Thyroid gland (tissue), 4 donors: ENCODE data around the gene SOCS1. TPM values are rescaled to one million over a fixed set of nuclear protein-coding genes. Genes with fewer than 3 reads are reported as not detected.

Experiments used
- DNase-seq, 2 donors: peaks; one replicate each; pipeline ENCODE4 v3.0.0-alpha.2; 2019
- H3K27ac ChIP-seq, 3 donors: fragments of 200-600 bp; sonication (generic); 1 replicate in 2 of 3; 2 replicates in 1 of 3; pipeline ENCODE4 v1.5.1; 2016 to 2019; ENCODE audit warnings: mild to moderate bottlenecking in 1 of 3, moderate library complexity in 1 of 3
- H3K27me3 ChIP-seq: fragments of 200-600 bp; sonication (generic); one replicate; pipeline ENCODE4 v1.5.1; 2019
- H3K36me3 ChIP-seq, 2 donors: fragments of 200-600 bp; sonication (generic); one replicate each; pipeline ENCODE4 v1.5.1; 2016 to 2019
- H3K4me1 ChIP-seq, 2 donors: fragments of 200-600 bp; sonication (generic); one replicate each; pipeline ENCODE4 v1.5.1; 2017 to 2019
- H3K4me3 ChIP-seq, 3 donors: fragments of 200-600 bp; sonication (generic); replicated peaks in 1 of 3; 1 replicate in 2 of 3; 2 replicates in 1 of 3; pipeline ENCODE4 v1.5.1; 2016; ENCODE audit warnings: mild to moderate bottlenecking in 1 of 3
- H3K9me3 ChIP-seq: fragments of 200-600 bp; sonication (generic); one replicate; pipeline ENCODE4 v1.5.1; 2017
- POLR2A ChIP-seq, 2 donors: fragments of 450-650 bp; IDR thresholded peaks; one replicate each; pipeline ENCODE4 v1.6.1; 2017; ENCODE audit warnings: antibody characterized with exemption in 2 of 2, mild to moderate bottlenecking in 2 of 2, moderate library complexity in 1 of 2
- WGBS, 2 donors: methylation state at CpG; one replicate each; pipeline ENCODE4 v1.1.5; 2017; 5-methylcytosine and 5-hydroxymethylcytosine counted together
- intact Hi-C: fragments of 100-400 bp; cut with DNase I; formaldehyde crosslinking; loops from one replicate; pipeline ENCODE4 v1.15.1; 2023
- total RNA-seq, 4 donors: library from RNA; depleted of rRNA; stranded (reverse); fragments of >200 nt; gene quantifications; one replicate each; pipeline ENCODE4 v1.2.3, GENCODE V29; 2016
- TF ChIP-seq, protein P1 (sequence below), 6 experiments: fragments of 200-600 bp in 3 of 6; fragments of 450-650 bp in 3 of 6; sonication (generic) in 3 of 6; IDR thresholded peaks; one replicate each; pipeline ENCODE4 v1.5.1; 2016 to 2019; ENCODE audit warnings: antibody characterized with exemption in 6 of 6, mild to moderate bottlenecking in 2 of 6, inconsistent platforms in 1 of 6, moderate library complexity in 1 of 6

The SOCS1 gene, protein sequence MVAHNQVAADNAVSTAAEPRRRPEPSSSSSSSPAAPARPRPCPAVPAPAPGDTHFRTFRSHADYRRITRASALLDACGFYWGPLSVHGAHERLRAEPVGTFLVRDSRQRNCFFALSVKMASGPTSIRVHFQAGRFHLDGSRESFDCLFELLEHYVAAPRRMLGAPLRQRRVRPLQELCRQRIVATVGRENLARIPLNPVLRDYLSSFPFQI
- 10 to 100 TPM in 1 of 4 donors, 1 to 10 TPM in 3; 2.4 to 11.3 (median 6.2) TPM for total RNA-seq

DNA sequence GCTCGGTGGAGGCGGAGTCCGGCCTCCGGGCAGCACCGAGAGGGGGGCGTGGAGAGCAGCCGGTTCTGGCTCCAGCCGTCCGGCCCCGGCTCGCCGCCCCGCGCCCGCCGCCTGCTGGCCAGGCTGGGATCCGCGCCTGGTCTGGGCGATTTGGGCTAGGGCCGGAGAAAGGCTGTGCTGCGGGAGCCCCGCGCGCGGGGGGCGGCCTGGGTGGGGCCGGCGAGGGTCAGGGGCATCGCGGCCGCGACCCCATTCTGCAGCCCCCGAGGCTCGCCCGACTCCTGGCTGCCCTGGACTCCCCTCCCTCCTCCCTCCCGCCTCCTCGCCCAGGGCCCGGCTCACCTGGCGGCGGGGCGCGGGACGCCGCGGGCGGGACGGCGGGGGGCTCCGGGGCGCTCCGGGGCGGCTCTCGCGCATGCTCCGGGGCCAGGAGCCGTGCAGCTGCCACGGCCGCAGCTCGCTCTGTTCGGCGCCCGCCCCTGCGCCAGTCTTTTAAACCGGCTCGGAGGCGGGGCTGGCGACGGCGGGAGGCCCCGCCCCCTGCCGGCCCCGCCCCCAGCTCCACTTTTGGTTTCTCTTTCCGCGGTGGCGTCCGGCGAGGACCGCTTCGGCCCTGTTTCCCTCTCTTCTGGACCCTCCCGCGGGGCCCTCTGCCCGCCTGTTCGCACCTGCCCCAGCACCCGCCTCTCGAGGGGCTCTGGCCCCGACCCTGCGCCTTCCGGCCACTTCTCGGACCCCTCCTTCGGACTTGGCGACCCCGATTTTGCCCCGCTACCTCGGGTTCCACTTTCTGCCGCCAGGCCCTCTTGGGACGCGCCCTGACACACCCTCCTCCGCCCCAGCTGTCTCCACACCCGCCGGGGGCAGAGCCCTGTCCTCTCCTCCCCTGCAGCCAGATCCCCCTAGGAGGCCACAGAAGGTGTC is at the start of gene SOCS1:
Gene SOCS1, minus strand, starts transcription at position 468 of the 924 bp plus-strand sequence. CDS start 726 bp downstream, outside the sequence.
- H3K4me3 ChIP-seq = peak within 1 kb of the TSS; percentile 83 to 88 (median 83)
- DNase-seq = peak; percentile 84 to 85
- H3K4me1 ChIP-seq = peaks cover 18 to 36% of the 10 kb centered on the region in 2 donors
- H3K27me3 ChIP-seq = no peaks in the 10 kb centered on the region
- H3K36me3 ChIP-seq = no peaks in the 10 kb centered on the region
- H3K27ac ChIP-seq = peak within 1 kb of the TSS; percentile 98 to 99 (median 98)
- WGBS, 2 donors = 0 to 1% methylated on average over 21 to 50 of the region's 100 CpGs
- intact Hi-C loops = loop anchor here (2.0 to 5.0 kb wide), 2 partner anchors 91 to 285 kb away; partner anchors contain the start of gene RMI2
- TF ChIP-seq, protein P1, sequence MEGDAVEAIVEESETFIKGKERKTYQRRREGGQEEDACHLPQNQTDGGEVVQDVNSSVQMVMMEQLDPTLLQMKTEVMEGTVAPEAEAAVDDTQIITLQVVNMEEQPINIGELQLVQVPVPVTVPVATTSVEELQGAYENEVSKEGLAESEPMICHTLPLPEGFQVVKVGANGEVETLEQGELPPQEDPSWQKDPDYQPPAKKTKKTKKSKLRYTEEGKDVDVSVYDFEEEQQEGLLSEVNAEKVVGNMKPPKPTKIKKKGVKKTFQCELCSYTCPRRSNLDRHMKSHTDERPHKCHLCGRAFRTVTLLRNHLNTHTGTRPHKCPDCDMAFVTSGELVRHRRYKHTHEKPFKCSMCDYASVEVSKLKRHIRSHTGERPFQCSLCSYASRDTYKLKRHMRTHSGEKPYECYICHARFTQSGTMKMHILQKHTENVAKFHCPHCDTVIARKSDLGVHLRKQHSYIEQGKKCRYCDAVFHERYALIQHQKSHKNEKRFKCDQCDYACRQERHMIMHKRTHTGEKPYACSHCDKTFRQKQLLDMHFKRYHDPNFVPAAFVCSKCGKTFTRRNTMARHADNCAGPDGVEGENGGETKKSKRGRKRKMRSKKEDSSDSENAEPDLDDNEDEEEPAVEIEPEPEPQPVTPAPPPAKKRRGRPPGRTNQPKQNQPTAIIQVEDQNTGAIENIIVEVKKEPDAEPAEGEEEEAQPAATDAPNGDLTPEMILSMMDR (IDR thresholded peaks at IDR 0.05) = peak; percentile 49 to 96 (median 96)
- peak; percentile 76 to 98 for TF ChIP-seq POLR2A (IDR thresholded peaks at IDR 0.05)
- H3K9me3 ChIP-seq = no peaks in the 10 kb centered on the region

DNA sequence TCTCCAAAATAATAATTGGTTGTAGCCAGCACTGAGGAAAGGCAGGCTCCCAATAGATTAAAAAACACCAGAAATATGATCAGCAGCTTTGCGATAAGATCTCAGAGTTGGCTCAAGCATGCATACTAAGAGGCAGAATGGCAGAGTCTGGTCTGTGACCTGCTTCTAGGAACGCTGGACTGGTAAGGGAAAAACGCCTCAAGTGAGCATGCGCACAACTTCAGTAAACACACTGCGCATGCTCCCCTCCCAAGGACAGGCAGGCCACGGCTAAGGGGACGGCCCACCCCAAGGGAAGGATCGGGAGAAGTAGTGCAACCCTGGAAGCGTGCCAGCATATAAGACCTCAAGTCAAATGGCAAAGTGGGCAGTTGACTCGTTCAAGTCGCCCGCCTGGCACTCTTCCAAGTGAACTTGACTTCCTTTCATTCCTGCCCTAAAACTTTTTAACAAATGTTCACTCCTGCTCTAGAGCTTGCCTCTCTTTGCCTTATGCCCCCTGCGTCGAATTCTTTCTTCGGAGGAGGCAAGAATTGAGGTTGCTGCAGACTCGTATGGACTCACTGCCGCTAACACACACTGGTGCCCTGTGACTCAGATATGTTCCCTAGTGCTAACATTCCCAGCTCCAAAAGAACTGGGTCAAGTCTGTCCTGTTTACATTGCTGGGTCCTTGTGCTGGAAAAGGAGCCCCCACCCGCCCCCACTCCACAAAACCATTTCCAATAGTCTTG is 47.6 kb upstream of the SOCS1 start:
- 24 to 32% methylated on average over 16 to 18 of the region's 18 CpGs for WGBS, 2 donors
- intact Hi-C loops = no loop called here
- peak overlapping the region; percentile 76 to 88 (median 83) for H3K27ac ChIP-seq

DNA sequence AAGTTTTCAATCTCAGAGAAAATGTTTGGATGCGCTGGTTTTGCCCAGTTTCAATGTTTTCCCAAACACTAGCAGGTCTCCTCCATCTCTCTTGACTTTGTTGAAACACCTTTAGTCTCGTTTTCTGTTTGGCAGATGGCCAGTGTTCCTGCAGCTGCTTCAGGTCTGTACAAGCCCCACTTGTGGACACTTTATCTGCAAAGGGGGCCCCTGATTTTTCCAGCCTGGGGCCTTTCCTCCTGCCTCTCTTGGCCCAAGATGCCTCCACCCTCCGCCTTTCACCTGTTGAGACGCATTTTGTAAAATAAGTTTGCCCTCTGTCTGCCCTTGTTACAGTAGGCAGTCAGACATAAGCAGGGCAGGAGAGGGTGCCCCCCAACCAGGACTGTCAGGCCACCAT is 47.0 kb upstream of the SOCS1 start:
- DNase-seq = peak; percentile 80 to 85
- H3K9me3 ChIP-seq = no peaks in the 10 kb centered on the region
- peaks cover 19 to 31% of the 10 kb centered on the region in 2 donors for H3K4me1 ChIP-seq
- intact Hi-C loops = no loop called here
- H3K36me3 ChIP-seq = no peaks in the 10 kb centered on the region
- H3K27me3 ChIP-seq = no peaks in the 10 kb centered on the region
- 46 to 58% methylated on average over 4 of the region's 4 CpGs for WGBS, 2 donors
- peak overlapping the region; percentile 76 to 88 (median 83) for H3K27ac ChIP-seq
- H3K4me3 ChIP-seq = no peak overlapping the region
- TF ChIP-seq POLR2A (IDR thresholded peaks at IDR 0.05) = no peak
- TF ChIP-seq, protein P1 (IDR thresholded peaks at IDR 0.05) = no peak

More for the DNA sequence above, 47.6 kb upstream of the SOCS1 start:
- no peaks in the 10 kb centered on the region for H3K27me3 ChIP-seq
- peak in 1 of 2 donors; percentile 41 for TF ChIP-seq POLR2A (IDR thresholded peaks at IDR 0.05)
- TF ChIP-seq, protein P1 (IDR thresholded peaks at IDR 0.05) = no peak
- no peaks in the 10 kb centered on the region for H3K36me3 ChIP-seq
- H3K4me1 ChIP-seq = peaks cover 19 to 31% of the 10 kb centered on the region in 2 donors
- no peaks in the 10 kb centered on the region for H3K9me3 ChIP-seq
- no peak overlapping the region for H3K4me3 ChIP-seq
- peak; percentile 84 to 91 for DNase-seq

DNA sequence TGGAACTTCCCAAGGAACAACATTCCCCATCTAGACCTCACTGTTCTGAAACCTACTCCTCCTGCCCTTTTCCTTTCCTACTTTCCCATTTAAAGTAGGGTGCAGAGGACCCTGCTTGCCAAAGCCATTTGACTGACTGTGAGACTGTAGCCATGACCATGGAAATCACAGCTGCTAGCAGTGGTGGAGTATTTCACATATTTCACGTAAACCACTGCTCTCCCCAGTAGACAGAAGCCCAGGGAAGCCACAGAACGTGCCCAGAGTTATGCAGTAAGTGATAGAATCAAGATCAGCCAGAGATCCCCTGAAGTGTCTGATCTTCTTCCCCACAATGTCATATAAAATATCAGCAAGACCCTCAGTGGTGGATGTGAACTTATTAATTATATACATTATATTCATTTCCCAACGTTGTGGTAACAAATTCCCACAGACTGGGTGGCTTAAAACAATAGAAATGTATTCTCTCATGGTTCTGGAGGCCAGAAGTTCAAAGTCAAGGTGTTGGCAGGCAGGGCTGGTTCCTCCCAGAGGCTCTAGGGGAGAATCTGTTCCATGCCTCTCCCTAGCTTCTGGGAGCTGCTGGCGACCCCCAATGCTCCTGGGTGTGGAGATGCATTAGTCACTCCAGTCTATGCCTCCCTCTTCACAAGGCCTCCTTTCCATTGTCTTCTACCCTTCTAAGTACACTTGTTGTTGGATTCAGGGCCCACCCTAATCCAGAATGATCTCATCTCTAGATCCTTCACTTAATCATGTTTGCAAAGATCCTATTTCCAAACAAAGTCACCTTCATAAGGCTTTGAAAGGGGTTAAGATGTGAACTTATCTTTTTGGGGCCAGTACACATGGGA is 45.9 kb upstream of the SOCS1 start:
- Histone ChIP-seq H3K27ac (peak overlapping the region; percentile 76 to 88 (median 83)), H3K27me3 (no peaks in the 10 kb centered on the region), H3K4me3 (no peak overlapping the region), H3K9me3 (no peaks in the 10 kb centered on the region), H3K4me1 (peaks cover 22 to 36% of the 10 kb centered on the region in 2 donors), H3K36me3 (no peaks in the 10 kb centered on the region)
- no peak for DNase-seq
- TF ChIP-seq POLR2A (IDR thresholded peaks at IDR 0.05) = no peak
- TF ChIP-seq, protein P1 (IDR thresholded peaks at IDR 0.05) = no peak
- 67 to 83% methylated on average over 4 of the region's 4 CpGs for WGBS, 2 donors
- intact Hi-C loops = no loop called here
